GM19467 (cell line): ENCODE data around the gene SLC4A2.
A peak's percentile ranks its signal among the peaks of the same experiment; 100 is the strongest.
"Not testable (repeated sequence)": the region's sequence is repeated elsewhere in the genome, so short reads cannot be mapped to it uniquely, and the experiment has no call there.

Experiments
- ATAC-seq: cut with Tn5 transposase; IDR thresholded peaks from one replicate; pipeline ENCODE4 v1.9.1; 2021; ENCODE audit warnings: mild to moderate bottlenecking, moderate library complexity; ENCODE audit not compliant: unreplicated experiment

SLC4A2 gene

DNA sequence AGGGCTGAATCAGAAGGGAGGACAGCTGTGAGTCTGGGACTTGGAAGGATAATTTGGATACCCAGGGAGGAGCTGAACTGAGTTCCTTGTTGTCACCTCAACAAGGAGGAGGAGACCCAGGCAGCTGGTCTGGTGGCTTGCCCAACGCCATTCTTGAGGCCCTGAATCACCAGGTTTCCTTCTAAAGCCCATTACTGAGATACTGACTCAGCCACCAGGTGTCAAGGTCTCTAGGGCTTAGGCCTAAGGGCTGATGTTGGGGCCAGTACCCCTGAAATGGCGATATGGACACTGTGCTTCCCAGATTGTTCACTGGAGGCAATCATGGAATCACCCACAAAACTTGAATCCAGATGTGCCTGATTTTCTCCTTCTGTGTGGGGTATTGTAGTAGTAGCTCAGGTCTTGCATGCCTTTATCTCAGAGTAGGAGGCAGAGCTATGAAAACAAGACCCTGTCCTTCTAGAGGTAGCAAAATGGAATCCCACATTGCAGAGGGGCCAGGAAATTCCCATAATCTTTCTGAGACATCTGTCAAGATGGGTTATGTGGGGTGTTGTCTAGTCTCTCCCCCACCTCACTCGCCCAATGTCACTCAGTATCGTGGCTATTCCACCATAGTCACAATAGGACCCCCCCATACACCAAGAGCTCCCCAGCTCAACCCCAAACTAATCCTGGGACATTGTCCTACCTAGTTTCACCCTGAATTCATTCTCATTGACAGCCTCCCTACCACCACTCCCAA is 33.3 kb upstream of the SLC4A2 start:
- ATAC-seq, result no peak

DNA sequence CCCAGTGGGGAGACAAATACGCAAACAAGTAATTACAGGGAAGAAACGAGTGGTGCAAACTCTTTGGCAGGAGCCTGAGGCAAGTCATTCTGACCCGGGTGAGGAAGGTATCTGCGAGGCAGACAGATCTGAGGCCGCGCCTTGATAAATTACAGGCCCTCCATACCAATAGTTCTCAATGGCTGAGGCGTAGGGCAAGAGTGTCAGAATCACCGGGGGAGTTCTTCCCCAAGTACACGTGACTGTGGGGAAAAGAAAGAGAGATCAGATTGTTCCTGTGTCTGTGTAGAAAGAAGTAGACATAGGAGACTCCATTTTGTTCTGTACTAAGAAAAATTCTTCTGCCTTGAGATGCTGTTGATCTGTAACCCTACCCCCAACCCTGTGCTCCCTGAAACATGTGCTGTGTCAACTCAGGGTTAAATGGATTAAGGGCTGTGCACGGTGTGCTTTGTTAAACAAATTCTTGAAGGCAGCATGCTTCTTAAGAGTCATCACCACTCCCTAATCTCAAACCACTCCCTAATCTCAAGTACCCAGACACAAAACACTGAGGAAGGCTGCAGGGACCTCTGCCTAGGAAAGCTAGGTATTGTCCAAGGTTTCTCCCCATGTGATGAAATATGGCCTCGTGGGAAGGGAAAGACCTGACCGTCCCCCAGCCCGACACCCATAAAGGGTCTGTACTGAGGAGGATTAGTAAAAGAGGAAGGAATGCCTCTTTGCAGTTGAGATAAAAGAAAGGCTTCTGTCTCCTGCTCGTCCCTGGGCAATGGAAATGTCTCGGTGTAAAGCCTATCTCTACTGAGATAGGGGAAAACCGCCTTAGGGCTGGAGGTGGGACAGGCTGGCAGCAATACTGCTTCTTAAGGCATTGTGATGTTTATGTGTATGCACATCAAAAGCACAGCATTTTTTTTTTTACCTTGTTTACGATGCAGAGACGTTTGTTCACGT is 32.3 kb upstream of the SLC4A2 start:
- not testable (repeated sequence) for ATAC-seq

DNA sequence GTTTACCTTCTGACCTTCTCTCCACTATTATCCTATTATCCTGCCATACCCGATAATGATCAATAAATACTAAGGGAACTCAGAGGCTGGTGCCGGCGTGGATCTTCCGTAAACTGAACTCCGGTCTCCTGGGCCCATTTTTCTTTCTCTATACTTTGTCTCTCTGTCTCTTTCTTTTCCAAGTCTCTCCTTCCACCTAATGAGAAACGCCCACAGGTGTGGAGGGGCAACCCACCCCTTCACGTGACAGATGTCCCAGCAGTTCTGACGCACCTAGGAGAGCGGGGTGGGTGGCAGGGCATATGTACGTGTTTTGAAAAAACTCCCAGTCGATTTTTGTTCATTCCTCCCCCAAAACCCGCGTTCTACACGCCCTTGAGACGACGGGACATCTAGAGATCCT is 31.7 kb upstream of the SLC4A2 start:
- peak; percentile 1 for ATAC-seq

DNA sequence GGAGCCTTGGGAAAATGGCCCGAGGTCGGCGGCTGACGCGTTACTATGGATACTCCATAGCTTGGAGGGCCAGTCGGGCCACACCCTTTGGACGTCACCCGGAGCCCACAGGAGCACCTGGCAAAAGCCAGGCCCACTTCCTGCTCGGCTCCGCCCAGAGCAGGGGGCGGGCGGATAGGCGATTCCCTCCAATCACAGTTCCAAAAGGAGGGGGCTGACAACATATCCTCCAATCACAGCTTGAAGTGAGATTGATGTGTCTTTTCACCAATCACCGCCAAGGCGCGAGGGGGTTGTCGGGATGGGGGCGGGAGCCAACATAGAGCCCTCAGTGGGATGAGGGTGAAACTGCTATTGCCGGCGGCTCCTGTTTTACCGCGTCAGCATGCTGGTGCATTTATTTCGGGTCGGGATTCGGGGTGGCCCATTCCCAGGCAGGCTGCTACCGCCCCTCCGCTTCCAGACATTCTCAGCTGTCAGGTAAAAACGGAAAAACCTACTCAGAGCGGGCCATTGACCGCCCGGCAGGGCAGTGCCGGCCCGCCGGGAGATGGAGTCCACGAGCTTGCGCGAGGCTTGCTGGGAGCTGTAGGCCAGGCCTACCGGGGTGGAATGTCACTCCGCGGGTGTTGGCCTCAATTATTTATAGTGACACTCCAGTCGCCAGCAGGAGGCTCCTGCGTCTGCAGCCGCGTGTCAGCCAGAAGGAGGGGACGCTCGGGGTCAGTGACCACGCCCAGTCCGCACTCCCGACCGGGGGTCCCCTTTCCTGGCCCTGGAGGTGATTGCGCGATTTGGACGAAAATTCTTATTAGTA is 31.1 kb upstream of the SLC4A2 start, which contains the start of gene ABCB8:
ABCB8 (plus strand) TSS at position 320 of the 817 bp plus-strand sequence; CDS start at position 386, 66 bp downstream.
- peak; percentile 98 for ATAC-seq

- ATAC-seq, result no peak
Measured at GRCh38 chr7:151028948-151029501, 30.4 kb upstream of the SLC4A2 start.

- no peak for ATAC-seq
Measured at GRCh38 chr7:151031011-151031410, 28.4 kb upstream of the SLC4A2 start.

DNA sequence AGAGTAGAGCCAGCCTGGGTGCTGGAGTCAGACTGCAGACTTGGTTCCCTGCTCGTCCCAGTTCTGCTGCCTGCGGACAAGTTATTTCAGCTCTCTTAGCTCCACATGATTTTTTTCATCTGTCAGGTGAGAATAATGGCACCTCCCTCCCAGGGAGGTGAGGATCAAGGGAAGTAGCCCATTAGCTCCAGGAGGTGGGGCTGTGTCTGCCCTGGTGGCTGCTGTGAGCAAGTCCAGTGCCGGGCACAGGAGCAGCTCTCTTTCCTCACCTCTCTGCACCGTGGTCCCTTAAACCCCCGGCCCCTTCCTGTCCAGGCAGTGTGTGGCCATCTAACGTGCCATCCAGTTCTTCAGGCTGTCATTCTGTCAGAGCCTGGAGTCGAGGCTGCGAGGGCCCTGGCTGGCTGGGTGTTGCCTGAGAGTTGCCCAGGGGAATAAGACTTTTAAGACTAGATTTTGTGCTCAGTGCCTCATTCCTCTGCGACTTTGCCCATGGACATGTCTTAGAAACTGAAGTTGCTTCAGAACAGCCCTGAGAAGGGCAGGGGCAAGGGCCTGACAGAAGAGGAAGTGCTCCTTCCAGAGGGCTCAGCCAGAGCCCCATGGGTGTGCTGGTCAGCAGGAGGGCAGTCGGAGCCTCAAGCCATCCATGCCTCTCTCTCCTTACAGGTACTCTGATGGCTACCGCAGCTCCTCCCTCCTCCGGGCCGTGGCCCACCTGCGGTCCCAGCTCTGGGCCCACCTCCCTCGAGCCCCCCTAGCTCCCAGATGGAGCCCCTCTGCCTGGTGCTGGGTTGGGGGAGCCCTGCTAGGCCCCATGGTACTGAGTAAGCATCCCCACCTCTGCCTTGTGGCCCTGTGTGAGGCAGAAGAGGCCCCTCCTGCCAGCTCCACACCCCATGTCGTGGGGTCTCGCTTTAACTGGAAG is 26.2 kb upstream of the SLC4A2 start:
- ATAC-seq, result no peak

DNA sequence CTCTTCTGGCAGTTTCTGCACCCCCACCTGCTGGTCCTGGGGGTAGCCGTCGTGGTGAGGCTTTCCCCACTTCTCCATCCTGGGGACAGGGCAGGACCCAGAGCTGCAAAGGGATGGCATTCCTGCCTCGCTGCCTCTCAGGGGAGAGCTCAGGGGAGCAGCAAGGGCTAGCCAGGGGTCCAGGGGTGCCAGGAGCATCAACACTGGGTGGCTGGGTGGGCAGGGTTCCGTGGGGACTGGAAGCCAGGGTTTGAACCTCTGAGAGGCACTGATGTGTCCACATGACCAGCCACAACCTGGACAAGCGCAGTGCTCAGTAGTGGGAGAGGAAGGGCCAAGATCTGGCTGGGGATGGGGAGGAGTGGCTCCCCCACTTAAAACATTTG is 25.5 kb upstream of the SLC4A2 start:
- no peak for ATAC-seq

DNA sequence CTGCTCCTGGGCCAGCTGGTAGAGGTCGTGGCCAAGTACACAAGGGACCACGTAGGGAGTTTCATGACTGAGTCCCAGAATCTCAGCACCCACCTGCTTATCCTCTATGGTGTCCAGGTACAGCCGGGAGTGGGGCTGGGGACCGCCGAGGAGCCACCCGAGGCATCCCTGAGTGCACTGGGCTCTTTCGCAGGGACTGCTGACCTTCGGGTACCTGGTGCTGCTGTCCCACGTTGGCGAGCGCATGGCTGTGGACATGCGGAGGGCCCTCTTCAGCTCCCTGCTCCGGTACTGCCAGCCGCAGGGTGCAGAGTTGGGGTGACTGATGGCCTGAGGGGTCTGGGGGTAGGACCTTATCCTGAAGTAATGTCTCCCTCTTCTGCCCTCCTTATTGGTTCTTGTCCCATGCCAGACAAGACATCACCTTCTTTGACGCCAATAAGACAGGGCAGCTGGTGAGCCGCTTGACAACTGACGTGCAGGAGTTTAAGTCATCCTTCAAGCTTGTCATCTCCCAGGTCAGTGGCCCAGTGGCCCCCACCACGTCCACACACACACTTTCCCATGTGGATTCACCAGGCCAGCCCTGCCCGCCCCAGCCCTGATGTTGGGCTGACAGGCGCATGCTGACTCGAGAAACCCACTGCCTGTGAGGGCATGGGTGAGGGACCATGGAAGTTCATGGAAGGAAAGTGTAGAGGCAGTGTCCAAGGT is 24.9 kb upstream of the SLC4A2 start:
- no peak for ATAC-seq

- no peak for ATAC-seq
Measured at GRCh38 chr7:151035026-151035717, 24.2 kb upstream of the SLC4A2 start.

DNA sequence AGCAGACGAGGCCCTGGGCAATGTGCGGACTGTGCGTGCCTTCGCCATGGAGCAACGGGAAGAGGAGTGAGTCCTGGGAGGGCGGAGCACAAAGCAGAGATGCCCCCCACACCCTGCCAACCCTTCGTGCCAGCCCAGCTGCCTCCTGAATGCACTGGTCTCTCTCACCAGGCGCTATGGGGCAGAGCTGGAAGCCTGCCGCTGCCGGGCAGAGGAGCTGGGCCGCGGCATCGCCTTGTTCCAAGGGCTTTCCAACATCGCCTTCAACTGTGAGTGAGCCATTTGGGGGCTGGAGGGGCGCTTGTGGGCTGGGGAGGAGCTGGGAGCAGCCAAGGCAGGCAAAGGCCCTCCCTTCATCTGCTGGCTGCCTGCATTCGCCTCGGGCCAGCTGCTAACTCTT is 23.5 kb upstream of the SLC4A2 start:
- no peak for ATAC-seq

DNA sequence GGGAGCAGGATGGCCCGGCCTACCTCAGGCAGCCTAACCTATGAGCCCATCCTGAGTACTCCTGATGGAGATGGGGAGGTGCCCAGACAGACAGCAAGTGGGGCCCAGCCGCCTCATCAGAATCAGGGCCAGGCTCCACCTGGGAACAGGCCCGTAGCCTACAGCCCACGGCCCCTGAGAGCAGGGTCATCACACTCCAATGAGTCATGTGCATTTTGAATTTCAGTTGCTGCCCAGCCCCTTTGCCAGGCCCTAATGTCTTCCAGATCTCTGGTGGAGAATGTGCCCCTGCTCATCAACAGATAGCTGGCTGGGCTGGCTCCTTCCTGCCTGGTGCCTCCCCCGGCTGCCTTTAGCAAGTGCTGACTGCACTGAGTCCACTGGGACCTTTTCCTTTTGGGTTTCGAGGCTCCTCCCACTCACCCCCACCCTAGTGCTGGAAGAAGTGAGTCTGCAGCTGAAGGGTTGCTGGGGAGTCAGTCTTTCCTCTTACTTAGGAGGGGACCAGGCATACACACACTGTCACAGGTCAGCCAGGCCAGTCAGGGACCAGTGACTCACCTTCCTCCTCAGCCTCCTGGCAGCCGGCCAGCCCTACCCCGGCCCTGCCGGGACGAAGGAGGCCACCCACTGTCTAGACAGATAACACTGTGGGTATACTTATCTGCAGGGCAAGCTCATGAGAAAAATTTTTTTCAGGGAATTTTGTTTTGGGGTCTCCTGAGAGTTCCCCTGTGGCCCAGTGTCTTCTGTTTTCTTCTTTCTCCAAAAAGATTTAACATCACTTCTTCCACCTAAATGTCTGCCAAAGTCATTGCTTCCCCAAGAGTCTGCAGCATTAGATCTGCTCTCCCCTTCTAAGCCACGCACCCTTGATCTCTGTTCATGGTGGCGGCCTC is 20.2 kb upstream of the SLC4A2 start:
- ATAC-seq, result no peak

GRCh38 chr7:151039850-151040548 is 19.4 kb upstream of the SLC4A2 start:
- ATAC-seq, result no peak

- ATAC-seq, result no peak
Measured at GRCh38 chr7:151040616-151041375, 18.6 kb upstream of the SLC4A2 start.

GRCh38 chr7:151043449-151043848 is 15.9 kb upstream of the SLC4A2 start:
- not testable (repeated sequence) for ATAC-seq

DNA sequence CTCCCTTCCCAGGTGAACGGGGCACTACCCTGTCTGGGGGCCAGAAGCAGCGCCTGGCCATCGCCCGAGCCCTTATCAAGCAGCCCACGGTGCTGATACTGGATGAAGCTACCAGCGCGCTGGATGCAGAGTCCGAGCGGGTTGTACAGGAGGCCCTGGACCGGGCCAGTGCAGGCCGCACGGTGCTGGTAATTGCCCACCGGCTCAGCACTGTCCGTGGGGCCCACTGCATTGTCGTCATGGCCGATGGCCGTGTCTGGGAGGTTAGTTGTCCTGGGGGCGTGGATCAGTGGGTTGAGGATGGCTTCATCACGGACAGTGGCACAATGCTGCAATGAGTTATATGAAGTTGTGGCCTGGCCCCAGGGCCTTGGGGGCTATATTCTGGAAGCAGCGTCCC is 15.4 kb upstream of the SLC4A2 start:
- no peak for ATAC-seq
